ENCODE measurements around the gene ENG. TPM values are rescaled to one million over a fixed set of nuclear protein-coding genes. Genes with fewer than 3 reads are reported as not detected.
A peak's percentile ranks its signal among the peaks of the same experiment; 100 is the strongest.

The ENG gene
- total RNA-seq, 6 experiments from 2014 or later = 27.4 to 90.1 (median 54.1) TPM

DNA sequence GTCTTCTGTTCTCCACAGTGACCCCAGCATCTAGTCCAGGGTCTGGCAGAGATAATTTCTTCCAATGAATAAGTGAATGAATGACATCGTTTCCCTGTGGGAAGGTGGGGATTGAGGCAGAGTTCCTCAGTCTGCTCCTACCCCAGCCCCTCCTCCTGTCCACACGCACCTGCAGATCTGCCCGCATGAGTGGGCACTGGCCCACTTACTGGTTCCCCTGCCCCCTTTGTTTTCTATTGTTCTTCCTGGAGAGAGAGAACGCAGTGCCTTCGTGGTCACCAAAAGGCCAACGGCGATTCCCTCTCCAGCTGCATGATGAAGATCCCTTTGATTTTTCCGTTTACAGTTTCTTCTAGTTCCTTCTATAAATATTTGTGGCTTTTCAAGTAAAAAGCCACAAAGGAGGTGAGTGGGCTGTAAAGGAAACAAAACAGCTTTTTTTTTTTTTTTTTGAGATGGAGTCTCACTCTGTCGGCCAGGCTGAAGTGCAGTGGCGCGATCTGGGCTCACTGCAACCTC is 57.5 kb downstream of the ENG start:
- H3K4me3 ChIP-seq = no peak overlapping the region
- no peaks in the 10 kb centered on the region for H3K36me3 ChIP-seq
- no peak for TF ChIP-seq POLR2A (IDR thresholded peaks at IDR 0.05)
- TF ChIP-seq, protein P1, sequence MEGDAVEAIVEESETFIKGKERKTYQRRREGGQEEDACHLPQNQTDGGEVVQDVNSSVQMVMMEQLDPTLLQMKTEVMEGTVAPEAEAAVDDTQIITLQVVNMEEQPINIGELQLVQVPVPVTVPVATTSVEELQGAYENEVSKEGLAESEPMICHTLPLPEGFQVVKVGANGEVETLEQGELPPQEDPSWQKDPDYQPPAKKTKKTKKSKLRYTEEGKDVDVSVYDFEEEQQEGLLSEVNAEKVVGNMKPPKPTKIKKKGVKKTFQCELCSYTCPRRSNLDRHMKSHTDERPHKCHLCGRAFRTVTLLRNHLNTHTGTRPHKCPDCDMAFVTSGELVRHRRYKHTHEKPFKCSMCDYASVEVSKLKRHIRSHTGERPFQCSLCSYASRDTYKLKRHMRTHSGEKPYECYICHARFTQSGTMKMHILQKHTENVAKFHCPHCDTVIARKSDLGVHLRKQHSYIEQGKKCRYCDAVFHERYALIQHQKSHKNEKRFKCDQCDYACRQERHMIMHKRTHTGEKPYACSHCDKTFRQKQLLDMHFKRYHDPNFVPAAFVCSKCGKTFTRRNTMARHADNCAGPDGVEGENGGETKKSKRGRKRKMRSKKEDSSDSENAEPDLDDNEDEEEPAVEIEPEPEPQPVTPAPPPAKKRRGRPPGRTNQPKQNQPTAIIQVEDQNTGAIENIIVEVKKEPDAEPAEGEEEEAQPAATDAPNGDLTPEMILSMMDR (IDR thresholded peaks at IDR 0.05) = no peak
- peak overlapping the region; percentile 82 to 98 (median 82) for H3K27ac ChIP-seq
- H3K9me3 ChIP-seq = no peaks in the 10 kb centered on the region
- intact Hi-C loops (cut with DNase I) = no loop called here
- H3K4me1 ChIP-seq = peaks cover 3 to 87% (median 41%) of the 10 kb centered on the region in 4 donors
- WGBS (ENCODE audit: insufficient coverage, low coverage, low lambda C conversion rate, missing lambda C conversion rate) = 21% methylated on average over 11 of the region's 11 CpGs
- ATAC-seq = no peak
- DNase-seq = no peak
- H3K27me3 ChIP-seq = no peaks in the 10 kb centered on the region

DNA sequence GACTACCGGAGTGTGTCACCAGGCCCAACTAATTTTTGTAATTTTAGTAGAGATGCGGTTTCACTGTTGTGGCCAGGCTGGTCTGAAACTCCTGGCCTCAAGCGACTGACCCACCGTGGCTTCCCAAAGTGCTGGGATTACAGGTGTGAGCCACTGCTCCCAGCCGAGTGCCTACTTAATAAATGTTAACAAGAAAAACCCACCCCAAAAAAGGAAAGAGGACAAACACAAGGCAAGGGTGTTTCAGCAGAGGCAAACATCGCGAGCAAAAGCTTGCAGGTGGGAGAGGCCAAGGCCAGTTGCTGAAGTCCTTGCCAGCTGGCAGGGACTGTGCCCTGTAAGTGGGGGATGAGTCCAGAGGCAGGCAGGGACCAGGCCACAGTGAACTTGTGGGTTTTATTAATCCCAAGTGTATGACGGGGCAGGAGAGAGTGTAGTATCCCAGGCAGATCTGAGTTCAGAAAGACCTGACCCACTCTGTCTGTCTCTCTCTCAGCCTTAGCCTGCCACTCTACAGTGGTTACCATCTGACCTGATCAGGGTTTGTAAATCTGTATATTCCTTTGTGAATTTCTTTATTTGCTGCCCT is 58.1 kb downstream of the ENG start:
- ATAC-seq (peak; percentile 52 to 77 (median 68)), DNase-seq (peak; percentile 83 to 94 (median 92))
- no peaks in the 10 kb centered on the region for H3K9me3 ChIP-seq
- 13% methylated on average over 8 of the region's 8 CpGs for WGBS (ENCODE audit: insufficient coverage, low coverage, low lambda C conversion rate, missing lambda C conversion rate)
- peaks cover 0 to 3% (median 0%) of the 10 kb centered on the region in 4 donors for H3K36me3 ChIP-seq
- TF ChIP-seq, protein P1 (IDR thresholded peaks at IDR 0.05) = no peak
- TF ChIP-seq POLR2A (IDR thresholded peaks at IDR 0.05) = no peak
- peaks cover 0 to 87% (median 40%) of the 10 kb centered on the region in 4 donors for H3K4me1 ChIP-seq
- intact Hi-C loops (cut with DNase I) = no loop called here
- H3K4me3 ChIP-seq = no peak overlapping the region
- no peaks in the 10 kb centered on the region for H3K27me3 ChIP-seq
- H3K27ac ChIP-seq = peak overlapping the region; percentile 82 to 98 (median 82)

DNA sequence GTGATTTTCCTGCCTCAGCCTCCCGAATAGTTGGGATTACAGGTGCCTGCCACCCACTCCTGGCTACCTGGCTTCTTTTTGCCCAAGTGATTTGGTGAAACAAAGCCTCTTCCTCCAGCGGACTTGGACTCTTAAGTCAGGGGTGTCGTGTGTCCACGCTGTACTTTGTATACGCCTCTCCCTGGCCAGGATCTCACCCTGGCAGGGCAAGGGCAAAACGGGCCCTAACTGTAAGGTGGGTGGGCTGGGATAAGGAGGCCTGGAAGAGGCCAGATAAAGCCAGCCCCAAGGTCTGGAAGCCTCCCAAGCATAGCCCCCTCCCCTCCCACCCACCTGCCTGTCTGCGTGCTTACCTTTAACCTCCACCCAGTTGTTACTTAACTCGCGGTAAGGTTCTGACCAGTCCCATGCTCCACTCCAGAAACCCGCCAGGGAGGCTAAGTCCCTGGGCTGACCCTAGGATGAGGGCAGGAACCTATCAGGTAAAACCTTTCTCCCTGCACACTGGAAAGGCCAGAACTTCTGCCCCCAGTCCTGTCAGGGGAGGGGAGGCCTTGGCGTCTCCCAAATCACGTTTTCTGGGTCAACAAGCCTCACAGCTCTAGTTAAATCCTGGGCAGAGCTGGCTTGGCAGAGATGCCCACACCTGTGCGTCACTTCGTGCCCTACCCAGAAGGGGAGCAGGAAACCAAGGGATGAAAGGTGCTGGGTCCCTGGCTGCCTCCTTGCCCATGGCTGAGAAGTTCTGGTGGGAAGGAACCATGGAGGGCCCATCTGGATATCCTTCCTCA is 60.3 kb downstream of the ENG start:
- WGBS (ENCODE audit: insufficient coverage, low coverage, low lambda C conversion rate, missing lambda C conversion rate) = 31% methylated on average over 9 of the region's 14 CpGs
- DNase-seq = peak; percentile 73 to 94 (median 93)
- H3K27ac ChIP-seq = peak overlapping the region; percentile 70 to 98 (median 83)
- TF ChIP-seq POLR2A (IDR thresholded peaks at IDR 0.05) = peak; percentile 24
- TF ChIP-seq, protein P1 (IDR thresholded peaks at IDR 0.05) = no peak
- peaks cover 0 to 93% (median 48%) of the 10 kb centered on the region in 4 donors for H3K4me1 ChIP-seq
- peak; percentile 42 to 67 (median 52) for ATAC-seq
- H3K4me3 ChIP-seq = peak overlapping the region in 1 of 3 donors; percentile 31
- H3K9me3 ChIP-seq = no peaks in the 10 kb centered on the region
- H3K36me3 ChIP-seq = peaks cover 2 to 22% (median 12%) of the 10 kb centered on the region in 4 donors
- no peaks in the 10 kb centered on the region for H3K27me3 ChIP-seq
- intact Hi-C loops (cut with DNase I) = no loop called here

DNA sequence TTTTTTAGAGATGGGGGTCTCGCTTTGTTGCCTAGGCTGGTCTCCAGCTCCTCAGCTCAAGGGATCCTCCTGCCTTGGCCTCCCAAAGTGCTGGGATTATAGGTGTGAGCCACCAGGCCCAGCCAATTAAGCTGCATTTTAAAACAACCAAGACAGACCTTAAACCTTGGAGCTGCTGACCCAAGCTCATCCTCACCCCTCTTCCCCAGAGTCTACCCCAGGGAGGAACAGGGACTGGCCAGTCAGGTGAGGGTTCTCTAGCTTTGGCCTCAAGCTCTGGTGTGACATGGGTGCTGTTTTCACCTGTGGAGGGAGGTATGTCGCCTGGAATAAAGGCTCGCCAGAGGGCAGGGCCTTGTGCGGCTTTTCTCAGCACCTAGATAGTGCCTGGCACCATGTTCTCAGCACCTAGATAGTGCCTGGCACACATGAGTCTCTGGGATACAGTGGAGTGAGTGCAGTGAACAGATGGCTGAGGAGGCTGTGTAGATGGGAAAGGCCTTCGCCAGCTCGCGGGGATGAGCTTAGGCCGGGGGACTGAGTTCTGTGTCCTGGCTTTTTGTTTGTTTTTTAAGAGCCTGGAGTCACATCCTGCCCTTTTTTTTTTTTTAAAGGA is 61.3 kb downstream of the ENG start:
- Histone ChIP-seq H3K9me3 (no peaks in the 10 kb centered on the region), H3K36me3 (peaks cover 4 to 32% (median 17%) of the 10 kb centered on the region in 4 donors), H3K27me3 (no peaks in the 10 kb centered on the region), H3K4me3 (peak overlapping the region in 1 of 3 donors; percentile 22), H3K4me1 (peaks cover 0 to 94% (median 48%) of the 10 kb centered on the region in 4 donors), H3K27ac (peak overlapping the region; percentile 55 to 98 (median 83))
- intact Hi-C loops (cut with DNase I) = no loop called here
- 18% methylated on average over 5 of the region's 8 CpGs for WGBS (ENCODE audit: insufficient coverage, low coverage, low lambda C conversion rate, missing lambda C conversion rate)
- no peak for TF ChIP-seq POLR2A (IDR thresholded peaks at IDR 0.05)
- TF ChIP-seq, protein P1 (IDR thresholded peaks at IDR 0.05) = peak in 1 of 4 donors; percentile 10
- ATAC-seq (peak in 3 of 4 donors; percentile 2 to 4 (median 2)), DNase-seq (no peak)
